ENCODE data around the gene SH3BP5L.

SH3BP5L gene

DNA sequence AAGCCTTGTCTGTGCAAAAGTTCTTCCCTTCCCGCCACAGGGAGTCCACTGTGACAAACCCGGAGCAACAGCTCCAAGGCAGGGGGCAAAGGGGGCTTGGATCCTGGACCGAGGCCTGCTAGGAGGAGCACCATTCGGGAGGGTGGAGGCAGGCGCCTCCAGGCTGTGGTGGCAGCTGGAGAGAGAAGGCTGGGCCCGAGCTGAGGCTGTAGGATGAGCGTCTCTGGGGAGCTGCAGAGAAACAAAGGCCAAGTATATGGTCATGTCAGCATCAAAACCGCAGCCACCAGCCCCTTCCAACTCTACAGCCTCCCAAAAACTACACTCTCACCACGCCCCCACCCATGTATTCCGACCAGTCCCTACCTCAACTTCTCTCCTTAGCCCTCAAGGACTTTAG lies 579 bp downstream of the SH3BP5L start:
- DNase-seq, result no peak

DNA sequence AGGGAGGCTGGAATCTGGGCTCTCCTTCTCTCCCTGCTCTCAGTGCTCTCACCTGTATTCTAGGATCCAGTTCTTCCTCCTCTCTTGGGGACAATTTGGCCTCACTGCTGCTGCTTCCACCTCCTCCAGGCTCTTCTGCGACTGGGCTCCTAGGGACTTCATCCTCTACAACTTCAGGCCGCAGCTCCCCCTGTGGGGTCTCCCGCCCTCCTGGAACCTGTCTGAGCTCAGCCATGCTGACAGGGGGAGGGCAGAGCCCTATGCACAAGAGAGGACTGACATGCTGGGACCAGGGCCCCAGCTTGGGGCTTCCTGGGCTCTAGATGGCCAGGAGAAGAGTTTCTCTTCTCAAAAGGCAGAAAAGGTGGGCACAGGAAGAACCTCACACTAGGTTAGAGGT lies 1.0 kb downstream of the SH3BP5L start:
- no peak for DNase-seq

DNA sequence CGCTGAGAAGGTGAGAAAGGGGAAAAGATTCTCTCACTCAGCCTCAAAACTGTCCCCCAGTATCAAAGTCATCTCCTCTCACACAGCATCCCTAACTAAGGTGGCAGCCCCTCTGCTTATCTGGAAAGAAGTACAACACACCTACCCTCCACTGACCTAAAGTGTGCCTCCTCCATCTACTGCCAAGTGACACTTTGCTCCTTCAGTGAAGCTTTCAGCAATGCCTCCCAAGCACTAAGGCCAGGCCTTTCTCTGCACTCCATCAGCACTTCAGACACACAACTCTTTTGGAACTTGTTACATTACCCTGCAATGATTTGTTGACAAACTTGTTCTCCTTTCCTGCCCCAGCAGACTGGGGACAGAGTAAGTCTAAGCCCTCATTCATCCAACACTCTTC lies 1.4 kb downstream of the SH3BP5L start:
- no peak for DNase-seq

DNA sequence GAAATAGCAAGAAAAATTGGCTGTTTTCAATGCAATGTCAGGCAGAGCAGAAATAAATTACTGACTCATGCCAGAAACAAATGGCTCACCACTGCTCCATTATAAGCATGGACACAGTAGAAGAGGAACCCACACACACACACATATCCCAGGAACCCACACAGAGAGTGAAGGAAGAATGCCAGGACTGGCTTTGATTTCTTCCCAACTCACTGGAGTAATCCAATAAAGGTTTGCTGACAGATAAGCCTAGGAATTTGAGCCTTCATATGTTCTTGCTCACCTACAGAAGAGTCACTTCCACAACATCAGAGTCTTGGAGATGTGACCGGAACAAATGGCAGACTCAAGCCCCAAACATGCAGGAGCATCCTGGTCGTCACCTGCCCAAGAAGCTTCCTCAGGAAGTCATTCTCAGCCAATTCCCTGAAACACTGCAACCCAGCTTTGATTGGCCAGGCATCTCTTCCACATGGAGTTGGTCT lies 2.2 kb downstream of the SH3BP5L start:
- peak; percentile 41 for DNase-seq

DNA sequence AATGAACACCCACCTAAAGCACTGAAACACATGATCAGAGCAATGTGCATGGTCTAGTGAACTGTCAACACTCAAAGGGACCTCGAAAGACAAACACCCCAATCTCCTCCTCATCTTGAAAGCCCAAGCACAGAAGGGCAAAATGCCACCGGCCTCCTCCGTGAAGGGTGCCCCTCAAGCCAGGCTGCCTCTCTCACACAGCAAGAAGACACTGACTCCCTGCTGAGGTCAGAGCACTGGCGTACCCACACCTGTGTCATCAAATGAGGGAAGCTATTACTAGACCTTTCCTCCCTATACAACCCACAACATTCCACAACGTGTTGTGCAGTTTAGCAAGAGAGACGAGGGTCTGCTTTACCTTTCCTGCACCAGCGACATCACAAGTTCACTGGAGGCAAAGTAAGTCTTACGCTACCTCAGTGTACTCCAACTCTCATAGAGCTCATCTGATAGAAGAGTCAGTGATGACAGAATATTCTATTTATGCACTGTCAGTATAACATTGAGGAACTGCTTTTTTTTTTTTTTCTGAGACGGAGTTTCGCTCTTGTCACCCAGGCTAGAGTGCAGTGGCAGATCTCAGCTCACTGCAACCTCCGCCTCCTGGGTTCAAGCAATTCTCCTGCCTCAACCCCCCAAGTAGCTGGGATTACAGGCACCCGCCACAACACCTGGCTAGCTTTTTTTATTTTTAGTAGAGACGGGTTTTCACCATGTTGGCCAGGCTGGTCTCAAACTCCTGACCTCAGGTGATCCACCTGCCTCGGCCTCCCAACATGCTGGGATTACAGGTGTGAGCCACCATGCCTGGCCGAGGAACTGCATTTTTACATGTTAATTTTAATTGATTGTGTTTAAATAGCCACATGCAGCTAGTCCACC lies 3.3 kb downstream of the SH3BP5L start:
- no peak for DNase-seq

DNA sequence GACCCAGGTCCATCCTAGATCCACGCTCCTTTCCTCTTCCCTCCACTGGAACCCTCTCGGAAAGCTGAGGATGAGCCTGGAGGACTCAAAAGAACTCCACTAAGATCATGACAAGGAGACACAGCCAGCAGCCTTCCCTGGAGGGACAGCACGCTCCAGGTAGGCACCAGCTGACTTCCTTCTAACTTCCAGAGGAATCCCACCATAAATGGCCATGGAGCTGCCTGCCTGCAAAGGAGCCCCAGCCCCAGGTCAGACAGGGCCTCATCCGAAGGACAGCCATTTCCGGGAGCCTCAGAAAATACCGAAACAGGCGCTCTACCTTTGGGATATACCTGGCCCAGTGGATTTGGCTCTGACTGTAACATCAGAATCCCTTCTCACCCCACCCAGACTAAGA lies 4.1 kb downstream of the SH3BP5L start:
- DNase-seq, result no peak

DNA sequence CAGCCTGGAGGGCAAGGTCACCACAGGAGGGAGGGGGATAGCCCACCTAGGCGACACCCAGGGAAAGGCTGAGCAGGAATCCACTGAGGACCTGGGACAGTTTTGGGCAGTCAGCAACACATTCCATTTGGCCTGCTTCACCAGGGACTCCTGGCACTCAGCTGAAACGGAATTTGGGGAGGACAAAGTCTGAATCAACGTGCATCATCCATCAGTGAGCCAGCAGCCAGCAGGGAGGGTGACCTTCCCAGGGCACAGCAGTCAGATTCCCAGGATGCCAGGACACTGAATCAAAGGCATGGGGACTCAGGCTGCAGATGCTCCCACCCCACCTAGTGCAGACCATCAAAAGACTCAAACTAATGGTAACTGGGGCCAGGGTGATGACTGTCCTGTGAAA lies 4.6 kb downstream of the SH3BP5L start:
- peak; percentile 62 for DNase-seq

DNA sequence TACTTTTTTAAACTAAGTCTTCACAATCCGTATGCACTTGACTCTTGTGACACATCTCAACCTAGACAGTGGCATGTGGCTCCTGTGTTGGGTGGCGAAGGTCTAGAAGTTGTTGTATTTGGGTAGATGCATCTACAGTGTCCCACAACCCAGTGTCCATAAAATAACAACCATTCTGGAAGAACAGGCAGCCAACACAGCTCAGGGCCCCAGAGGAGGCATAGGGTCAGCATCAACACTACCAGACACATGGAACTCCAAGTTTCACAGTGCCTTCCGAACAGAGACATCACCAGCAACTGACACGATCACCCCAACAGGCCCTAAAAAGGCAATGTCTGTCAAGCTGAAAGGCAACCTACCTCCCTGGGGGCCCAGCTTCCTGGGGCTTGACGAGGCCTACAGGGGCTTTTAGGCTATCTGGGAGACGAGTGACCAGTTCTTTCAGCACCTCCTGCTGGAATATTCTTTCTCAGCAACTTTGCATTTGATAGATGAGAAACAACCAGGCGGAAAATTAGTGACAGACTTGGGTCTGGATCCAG lies 5.6 kb downstream of the SH3BP5L start:
- no peak for DNase-seq

DNA sequence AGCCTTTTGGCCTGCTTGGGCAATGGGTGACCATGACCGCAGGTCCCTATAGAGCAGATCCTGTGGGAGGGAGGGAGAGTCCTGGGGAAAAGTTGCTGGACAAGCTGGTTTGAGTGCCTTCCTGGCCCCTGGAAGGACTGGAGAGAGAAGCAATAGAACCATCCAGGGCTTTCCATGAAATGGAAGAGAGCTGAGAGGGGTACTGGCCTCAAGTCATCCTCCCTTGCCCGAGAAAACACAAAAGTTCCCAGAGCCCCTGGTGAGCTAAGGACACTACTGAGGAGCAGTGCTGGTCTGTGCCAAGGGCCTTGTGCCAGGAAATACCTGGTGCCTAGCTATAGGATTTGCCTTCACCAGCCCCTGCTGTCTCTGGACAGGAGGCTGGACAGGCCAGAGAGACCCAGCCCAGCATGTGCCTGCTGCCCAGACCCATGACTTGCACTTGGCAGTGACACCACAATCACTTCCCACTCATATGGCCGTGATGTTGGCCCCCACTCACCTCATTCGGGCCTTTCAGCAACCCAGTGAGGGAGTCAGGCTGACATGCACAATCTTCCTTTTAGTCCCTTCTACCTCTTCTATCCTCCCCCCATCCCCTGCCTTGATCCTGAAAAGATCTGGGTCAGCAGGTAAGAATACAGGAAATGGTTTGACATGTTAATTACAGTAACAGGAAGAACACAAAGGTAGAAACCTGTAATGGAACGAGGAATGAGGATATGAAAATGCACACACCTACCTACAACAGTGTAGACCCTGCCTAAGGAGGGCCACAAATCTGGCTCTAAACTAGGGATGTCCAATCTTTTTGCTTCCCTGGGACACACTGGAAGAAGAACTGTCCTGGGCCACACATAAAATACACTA lies 7.0 kb downstream of the SH3BP5L start:
- DNase-seq, result no peak

DNA sequence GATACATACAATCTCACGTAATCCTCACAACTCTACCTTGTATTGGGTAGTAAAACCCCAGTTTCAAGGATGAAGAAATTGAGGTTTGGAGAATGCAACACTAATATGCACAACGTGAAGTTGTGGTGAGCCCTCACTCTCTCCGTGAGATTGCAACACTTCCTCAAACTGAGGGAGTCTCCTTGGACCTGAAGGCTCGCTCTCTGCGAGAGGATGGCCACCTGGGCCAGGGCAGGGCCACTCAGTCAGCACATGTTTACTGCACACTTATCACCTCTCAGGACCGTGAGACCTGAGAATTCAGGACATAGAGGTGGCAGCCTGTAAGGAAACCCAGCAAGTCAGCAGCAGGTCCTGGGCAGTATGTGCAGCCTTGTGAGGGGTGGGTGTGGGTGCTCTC lies 8.7 kb downstream of the SH3BP5L start:
- no peak for DNase-seq

DNA sequence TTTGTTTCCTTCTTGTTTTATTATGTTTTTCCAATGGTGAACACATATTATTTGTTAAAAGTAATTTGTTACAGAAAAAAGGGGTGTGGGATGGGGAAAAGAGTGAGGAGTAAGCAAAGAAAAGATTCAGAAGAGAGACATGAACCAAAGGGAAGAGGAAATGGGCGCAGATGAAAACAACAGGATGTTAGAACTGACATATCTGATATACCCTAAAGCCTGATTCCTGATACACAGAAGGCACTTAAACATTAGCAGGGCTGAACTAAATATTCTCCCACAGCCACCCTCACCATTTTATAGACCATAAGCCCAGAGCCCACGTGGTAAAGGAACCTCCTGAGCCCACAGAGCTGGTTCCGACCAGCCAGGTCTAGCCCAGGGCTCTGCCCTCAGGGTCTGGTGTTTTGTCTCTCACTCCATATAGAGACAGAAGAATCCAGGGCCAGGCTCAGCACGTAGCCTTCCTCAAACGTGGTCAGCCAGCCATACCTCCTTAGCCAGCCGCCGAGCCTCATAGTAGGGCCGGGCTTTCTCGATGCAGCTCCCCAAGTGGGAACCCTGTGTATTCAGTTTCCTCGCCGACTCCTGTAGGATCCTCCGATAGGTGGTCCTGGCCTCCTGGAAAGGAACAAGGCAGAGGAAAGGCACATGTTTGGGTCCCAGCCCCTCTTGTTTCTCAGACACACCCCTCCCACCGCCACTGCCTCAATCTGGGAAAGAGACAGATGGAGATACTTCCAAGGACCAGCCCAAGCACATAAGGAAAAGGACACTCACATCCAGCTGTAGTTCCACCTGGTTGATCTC lies 9.5 kb downstream of the SH3BP5L start:
- no peak for DNase-seq

DNA sequence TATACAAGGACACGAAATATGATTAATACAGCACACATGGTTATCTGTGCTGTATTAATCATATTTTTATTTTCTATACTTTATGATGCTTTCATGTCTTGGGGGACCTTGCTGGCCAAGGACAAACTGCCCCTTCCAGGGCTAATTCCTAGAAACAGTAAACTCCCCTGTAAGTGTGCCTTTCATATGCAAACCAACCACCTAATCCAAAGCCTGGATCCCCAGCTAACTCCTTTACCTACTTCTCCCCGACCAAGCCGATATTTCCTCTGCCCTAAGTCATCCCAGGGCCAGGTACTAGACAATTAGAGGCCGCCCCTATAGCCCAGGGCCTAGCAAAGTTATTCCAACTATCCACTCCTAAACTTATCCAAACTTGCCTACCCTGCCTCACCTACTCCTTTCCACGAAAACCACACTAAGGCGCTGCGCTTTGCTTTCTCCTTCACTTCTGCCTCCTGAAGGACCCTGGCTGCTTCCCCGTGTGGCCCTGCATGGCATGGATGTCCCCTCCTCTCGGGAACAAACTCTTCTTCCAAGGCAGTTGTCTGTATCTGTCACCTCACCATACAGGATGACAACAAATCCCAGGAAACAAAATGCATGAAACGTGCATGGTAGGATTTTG lies 10.2 kb downstream of the SH3BP5L start:
- DNase-seq, result no peak

DNA sequence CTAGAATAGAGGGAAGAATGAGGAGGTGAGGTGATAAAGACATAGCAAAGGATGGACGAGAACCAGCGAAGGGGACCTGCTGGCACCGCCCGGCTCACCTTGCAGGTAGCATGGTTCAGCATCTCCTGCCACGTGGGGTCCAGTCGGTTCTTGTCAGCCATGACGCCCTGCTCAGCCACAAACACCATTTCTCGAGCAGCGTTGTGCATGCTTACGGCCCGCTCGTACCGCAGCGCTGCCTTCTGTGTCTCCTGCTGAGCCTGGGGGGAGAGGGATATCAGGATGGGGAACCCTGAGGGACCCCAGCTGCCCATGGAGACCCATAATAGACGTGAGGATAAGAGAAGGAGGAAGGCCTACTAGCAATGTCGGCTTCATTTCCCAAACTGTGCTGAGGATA lies 11.4 kb downstream of the SH3BP5L start:
- no peak for DNase-seq

DNA sequence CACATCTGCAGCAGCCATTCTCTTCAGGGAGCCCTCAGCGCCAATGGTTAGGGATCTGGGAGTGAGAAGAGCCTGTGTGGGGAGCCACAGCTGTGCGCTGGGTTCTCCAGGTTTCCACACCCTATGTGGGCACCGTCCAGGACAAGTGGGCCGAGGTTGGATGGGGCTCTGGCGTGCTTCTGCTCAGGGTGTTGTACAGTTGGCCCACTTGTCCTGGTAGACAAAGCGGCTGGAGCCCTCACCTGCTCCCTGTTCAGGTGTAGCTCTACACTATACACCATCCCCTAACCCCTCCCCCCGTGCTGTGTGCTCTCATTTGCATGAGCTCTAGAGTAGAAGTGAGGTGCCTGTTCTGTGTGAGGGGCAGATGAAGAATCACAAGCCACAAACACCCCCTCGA lies 12.2 kb downstream of the SH3BP5L start:
- no peak for DNase-seq

DNA sequence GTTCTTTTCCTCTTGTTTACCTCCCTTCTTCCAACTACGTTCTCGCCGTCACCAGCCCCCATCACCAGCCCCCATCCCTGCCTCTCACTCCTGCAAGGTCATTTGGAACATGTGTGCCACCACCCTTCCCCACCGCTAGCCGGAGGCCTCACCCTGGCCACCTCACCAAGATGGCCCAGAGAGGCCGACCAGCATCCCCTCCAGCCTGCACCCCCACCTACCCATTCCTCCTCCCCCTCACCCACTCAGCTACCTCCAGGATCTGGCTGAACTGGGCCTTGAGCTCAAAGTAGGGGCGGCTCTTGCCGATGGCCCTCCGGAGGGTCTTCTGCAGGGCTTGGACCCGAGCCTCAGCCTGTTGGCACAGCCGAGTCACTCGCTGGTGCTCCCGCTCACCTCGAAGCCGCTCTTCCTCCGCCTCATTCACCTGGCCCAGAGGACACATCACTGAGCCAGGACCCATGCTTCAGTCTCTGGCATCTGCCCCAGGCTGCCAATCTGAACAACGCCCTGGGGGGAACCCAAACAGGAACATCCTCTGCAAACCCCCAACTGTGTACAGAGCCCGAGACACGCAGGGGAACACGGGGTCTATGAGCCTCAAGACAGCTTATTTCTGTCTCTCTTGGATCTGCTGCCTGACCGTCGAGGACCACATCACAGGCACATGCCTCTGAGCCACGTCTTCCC lies 12.8 kb downstream of the SH3BP5L start:
- no peak for DNase-seq

DNA sequence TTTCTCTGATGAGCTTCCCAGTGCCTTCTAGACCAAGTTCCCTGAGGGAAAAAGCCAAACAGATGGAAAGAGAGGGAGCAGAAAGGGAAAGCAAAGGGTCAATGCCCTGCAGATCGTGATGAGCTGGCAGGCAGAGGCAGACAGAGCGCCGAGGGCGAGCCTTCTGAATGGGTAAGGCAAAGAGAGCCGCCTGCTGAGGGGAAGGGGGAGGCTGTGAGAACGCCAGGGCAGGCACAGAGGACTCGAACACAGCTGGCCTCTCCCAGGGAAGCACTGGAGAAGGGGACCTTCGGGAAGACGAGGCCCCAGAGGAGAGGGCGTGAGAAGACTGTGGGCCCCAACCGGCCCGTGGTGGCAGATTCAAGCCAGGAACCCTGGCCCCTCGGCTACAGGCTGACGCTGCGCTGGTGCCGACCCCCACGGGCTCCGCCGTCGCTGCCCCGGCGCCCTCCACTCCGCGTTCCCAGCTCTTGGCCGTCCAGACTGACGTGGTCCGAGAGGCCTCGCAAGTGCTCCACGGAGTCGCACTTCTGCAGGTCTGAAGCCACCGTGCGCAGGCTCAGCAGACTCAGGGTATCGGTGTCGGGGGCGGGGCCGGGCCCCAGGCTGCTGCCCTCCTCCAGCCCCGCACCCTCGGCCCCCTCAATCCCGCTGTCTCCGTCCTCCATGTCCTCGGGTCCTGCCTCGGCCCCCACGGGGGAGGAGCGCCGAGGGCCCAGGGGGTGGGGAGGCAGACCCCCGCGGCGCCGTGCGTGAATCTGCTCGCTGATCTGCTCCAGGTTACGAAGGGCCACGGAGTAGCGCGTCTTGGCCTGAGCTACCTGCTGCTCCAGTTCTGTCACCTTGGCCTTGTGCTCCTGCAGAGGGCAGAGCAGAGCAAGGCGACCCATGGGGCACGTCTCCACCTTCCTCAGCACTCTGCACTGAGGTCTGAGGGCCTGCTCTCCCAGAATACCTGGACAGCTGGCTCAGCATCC lies 13.9 kb downstream of the SH3BP5L start:
- DNase-seq, result no peak

DNA sequence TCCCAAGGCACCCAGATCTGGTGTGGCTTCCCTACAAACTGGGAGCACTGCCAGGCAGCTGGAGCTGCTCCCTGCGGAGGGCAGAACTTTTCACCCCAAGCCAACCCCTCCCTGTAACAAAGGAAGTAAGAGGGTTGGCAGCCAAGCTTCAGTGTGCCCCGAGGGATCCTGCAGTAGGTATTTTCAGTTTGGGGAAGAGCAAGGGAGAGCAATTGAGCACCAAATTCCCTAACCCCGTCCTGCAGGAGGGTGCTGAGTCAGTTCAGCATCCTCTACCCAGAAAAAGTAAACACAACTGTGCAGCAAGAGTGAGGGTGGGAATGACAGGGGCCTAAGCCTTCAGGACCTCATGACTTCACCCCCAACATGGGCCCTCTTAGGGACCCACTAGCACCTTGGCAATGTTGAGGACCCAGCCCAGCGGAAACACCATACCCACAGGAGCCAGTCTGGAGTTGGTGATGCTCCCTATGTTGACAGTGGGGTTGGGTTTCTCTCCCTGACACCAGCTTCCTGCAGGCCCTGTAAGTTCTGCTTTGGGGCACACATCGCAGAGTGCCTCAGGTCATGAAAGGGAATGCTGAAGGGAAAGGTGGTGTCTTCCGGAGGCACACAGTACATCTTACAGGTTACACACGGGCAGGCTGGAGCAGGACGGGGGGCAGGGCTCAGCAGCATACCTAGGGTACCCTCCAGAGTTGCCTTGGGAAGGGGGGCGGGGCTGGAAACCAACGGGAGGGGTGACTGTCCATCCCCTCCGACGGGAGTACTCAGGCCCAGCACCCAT lies 14.8 kb downstream of the SH3BP5L start:
- DNase-seq, result peak; percentile 64

DNA sequence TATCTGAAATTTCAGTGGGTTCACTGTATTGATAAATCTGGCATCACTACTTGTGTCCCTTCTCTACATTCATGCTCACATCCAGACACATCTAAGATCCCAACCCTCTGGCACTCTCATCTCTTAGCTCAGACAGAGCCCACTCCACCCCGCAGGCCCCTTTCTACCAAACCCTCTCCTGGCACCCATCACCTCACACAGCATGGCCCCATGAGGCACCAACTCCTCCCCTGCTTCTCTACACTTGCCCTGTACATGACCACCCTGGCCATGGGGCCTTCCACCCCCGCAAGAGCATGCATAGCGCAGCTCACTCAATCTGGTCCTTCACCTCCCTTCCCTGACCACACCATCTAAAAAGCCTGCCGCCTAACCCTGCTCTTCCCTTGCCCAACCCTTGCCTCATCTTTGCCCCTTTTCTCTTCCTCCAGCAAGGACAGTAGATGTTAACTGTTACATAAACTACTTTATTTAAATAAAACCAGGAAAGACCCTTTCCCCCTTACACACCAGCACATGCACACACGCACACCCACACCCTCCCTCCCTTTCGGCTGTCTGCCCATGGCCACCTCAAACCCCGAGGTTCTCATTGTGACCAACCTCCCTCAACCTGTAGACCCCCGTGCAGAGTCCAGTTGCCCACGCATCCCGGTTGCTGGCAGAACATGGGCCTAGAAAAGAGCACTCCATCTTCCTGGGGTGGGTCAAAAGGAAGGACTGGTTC lies 15.6 kb downstream of the SH3BP5L start:
- DNase-seq, result no peak

DNA sequence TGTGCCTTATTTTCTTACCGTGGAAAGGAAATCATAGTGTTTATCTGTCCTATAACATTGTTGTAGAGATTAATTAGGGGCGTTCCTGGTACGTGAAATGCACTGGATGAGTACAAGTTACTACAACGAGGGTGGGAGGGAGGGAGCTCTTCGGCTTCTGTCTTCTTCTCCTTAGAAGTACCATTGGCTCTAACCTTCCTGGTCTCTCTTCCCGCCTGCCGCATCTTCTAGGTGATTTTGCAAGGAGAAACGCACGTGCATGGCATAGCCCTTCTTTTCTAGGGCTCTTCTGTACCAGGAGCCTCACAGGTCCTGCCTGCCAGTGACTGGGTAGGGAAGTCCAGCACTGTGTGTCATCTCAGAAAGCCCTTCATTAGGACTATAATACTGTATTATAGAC lies 16.8 kb downstream of the SH3BP5L start:
- no peak for DNase-seq
